GM21529 (cell line): ENCODE results near the gene PPFIA2.
A peak's percentile ranks its signal among the peaks of the same experiment; 100 is the strongest.

Experiments used
- ATAC-seq: cut with Tn5 transposase; IDR thresholded peaks from one replicate; pipeline ENCODE4 v1.9.1; 2021; ENCODE audit not compliant: unreplicated experiment

The PPFIA2 gene

GRCh38 chr12:81564237-81564636 is 194.9 kb downstream of the PPFIA2 start:
- ATAC-seq, result no peak

GRCh38 chr12:81558031-81558430 is 201.1 kb downstream of the PPFIA2 start:
- no peak for ATAC-seq

- no peak for ATAC-seq
Observed at GRCh38 chr12:81546811-81547210, 212.3 kb downstream of the PPFIA2 start.

DNA sequence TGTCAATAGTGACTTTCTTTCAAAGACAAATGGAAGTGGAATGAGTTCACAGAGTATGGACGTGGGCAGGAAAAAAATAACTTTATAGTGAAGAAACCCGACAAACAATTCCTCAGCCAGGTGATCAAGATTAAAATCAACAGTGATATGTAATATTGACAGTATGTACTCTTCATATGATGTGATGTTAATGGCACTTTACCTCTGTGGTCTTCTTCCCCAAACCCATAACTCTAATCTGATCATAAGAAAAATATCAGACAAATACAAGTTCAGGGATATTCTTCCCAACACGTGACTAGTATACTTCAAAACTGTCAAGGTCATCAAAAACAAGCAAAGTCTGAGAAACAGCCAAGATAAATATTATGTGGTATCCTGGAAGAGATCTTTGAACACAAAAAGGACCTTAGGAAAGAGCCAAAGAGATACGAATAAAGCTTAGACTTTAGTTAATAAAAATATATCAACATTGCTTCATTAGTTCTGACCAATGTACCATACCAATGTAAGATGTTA is 215.5 kb downstream of the PPFIA2 start:
- ATAC-seq, result no peak

- no peak for ATAC-seq
Observed at GRCh38 chr12:81542065-81543010, 216.8 kb downstream of the PPFIA2 start.

- ATAC-seq, result no peak
Observed at GRCh38 chr12:81541121-81541520, 218.0 kb downstream of the PPFIA2 start.

- ATAC-seq, result no peak
Observed at GRCh38 chr12:81539279-81539678, 219.9 kb downstream of the PPFIA2 start.

- ATAC-seq, result no peak
Observed at GRCh38 chr12:81533054-81533453, 226.1 kb downstream of the PPFIA2 start.

DNA sequence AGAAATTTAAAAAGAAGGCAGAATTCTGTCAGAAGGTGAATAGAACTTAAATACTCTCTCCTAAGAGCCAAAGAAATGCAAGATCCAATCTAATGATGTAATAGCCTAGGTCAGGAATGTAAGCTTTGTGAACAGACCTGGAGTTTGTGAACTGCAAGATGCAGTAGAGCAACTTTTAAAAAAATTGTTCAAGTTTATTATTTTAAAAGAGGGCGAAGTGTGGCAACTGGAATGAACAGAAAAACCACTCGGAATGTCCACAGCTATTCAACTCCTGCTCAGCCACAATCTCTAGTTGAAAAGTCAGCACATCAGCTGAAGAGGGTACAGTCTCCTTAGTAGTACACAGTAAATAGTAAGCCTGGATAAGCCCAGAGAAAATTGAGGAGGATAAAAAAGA is 228.8 kb downstream of the PPFIA2 start:
- ATAC-seq, result no peak

DNA sequence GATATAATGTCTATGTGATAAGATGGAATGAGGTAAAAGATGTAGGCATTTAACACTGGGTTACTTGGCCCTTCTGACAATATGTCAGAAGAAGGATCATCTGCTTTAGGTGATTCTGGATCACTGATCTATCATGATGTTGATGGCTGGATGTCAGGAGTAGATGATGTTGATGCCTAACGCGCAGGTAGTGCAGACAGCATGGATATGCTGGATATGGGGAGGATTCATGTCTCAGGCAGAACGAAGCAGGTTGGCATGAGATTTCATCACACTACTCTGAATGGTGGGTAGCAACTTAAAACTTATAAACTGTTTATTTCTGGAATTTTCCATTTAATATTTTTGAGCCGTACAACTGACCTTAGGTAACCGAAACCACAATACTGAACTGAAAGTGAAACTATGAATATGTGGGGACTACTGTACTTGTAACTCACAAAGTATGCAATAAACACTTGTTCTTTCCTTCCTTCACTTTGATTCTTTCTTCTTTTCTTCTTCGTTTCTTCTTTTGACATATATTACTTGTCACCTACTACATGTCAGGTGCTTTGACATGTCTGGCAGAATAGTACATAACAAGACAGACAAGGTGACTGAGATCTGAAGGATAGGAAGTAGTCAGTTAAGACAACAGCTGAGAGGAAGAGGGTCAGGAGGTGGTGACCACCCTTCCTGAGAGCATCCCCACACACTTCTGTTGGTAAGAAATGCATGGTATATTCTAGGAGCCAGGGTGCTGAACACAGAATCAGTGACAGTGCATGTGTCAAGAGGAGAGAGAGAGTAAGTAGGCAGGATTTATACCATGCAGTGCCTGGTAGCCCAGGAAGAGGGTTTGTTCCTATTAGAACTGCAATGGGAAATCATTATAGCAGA is 238.8 kb downstream of the PPFIA2 start:
- ATAC-seq, result peak; percentile 71

- no peak for ATAC-seq
Observed at GRCh38 chr12:81518638-81519037, 240.5 kb downstream of the PPFIA2 start.

GRCh38 chr12:81517296-81517695 is 241.9 kb downstream of the PPFIA2 start:
- no peak for ATAC-seq

DNA sequence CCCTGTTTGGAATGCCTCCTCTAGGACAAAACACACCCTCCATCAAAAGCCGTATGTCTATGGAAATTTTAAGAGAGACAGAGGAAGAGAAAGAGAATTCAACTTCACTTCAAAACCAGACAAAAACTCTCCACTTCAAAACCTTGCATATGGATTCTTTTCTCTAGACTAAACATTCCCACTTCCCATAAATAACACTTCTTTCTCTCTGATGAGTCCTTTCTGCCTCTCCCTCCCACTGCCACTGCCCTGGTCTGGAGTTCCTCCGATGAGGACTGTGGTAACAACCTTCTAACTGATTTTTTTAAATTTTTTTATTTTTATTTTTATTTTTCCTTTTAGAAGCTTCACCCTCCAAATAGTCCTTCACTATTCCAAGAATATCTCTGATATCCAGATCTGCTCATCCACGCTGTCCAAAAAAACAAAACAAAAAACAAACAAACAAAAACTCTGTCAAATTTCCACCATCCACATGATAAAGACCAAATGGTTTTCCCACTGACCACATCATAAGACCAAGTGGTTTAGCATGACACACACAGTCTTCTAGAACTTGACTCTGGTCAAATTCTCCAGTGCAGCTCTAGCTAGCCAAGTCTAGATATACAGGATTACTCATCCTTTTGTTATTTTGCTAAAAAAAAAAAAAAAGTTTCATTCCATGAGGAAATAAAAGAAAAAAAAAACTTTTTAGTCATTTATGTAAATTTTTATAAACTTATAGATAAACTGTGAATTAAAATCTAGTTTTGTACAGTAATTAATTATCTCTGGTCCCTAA is 256.0 kb downstream of the PPFIA2 start:
- no peak for ATAC-seq

DNA sequence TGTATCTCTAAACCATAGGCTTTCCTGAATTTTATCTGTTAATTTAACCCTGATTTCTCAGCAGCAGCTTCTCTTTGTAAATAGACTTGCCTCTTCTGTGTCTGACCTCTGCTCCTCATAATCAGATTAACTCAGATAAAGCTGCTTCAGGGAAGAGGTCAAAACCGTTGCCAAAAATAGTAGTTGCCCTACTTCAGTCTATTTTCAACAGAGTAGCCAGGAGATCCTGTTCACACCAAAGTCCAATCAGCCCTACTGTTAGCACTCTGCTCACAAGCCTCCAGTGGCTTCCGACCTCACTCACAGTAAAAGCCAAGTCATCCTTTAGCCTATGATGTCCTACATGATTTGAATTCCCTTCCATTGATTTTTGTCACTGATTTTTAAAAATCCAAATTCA is 258.4 kb downstream of the PPFIA2 start:
- ATAC-seq, result no peak

GRCh38 chr12:81499809-81500208 is 259.3 kb downstream of the PPFIA2 start:
- no peak for ATAC-seq

GRCh38 chr12:81492131-81492720 is 266.9 kb downstream of the PPFIA2 start:
- no peak for ATAC-seq

DNA sequence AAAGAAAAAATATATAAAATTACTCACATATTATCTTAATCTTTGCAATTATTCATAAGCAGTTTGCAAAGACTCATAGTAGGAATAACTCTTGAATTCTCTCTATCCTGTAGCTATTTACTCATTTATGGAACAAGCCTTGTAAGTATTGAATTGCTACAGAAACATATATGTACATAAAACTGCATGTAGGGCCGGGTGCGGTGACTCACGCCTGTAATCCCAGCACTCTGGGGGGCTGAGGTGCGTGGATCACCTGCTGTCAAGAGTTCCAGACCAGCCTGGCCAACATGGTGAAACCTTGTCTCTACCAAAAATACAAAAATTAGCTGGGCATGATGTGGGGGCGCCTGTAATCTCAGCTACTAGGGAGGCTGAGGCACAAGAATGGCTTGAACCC is 286.2 kb downstream of the PPFIA2 start:
- ATAC-seq, result no peak

DNA sequence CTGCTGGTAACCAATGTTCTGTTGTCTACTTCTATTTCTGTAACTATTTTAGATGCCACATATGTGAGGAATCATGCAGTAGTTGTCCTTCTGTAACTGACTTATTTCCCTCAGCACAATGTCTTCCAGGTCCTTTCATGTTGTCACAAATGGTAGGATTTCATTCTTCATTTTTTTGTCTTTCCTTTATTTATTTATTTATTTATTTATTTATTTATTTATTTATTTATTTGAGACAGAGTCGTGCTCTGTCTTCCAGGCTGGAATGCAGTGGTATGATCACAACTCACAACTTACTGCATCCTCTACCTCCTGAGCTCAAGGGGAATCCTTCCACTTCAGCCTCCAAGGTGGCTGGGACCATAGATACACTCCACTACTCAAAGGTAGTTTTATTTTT is 288.2 kb downstream of the PPFIA2 start:
- ATAC-seq, result no peak

- no peak for ATAC-seq
Observed at GRCh38 chr12:81468206-81468605, 290.9 kb downstream of the PPFIA2 start.

- no peak for ATAC-seq
Observed at GRCh38 chr12:81465876-81466275, 293.3 kb downstream of the PPFIA2 start.
